ENCODE data around the gene RALGAPA2. TPM values are rescaled to one million over a fixed set of nuclear protein-coding genes. Genes with fewer than 3 reads are reported as not detected.
A peak's percentile ranks its signal among the peaks of the same experiment; 100 is the strongest.

Gene RALGAPA2
- total RNA-seq, 1 donor from 2014 or later: 88.9 TPM

GRCh38 chr20:20527661-20528060 lies 184.8 kb downstream of the RALGAPA2 start:
- Histone ChIP-seq H3K9me3 (no peaks in the 10 kb centered on the region), H3K36me3 (peaks cover 61% of the 10 kb centered on the region), H3K4me3 (no peak overlapping the region), H3K27ac (no peak overlapping the region), H3K27me3 (no peaks in the 10 kb centered on the region), H3K4me1 (no peaks in the 10 kb centered on the region)
- DNase-seq (no peak), ATAC-seq (no peak)
- no peak for TF ChIP-seq CTCF (IDR thresholded peaks at IDR 0.05)
- intact Hi-C loops (cut with DNase I): no loop called here

GRCh38 chr20:20525756-20526155 lies 186.7 kb downstream of the RALGAPA2 start:
- Histone ChIP-seq H3K4me1 (no peaks in the 10 kb centered on the region), H3K27me3 (no peaks in the 10 kb centered on the region), H3K36me3 (peaks cover 65% of the 10 kb centered on the region), H3K27ac (no peak overlapping the region), H3K4me3 (no peak overlapping the region), H3K9me3 (no peaks in the 10 kb centered on the region)
- no peak for ATAC-seq
- intact Hi-C loops (cut with DNase I): no loop called here
- TF ChIP-seq CTCF (IDR thresholded peaks at IDR 0.05): no peak
- DNase-seq: no peak

- intact Hi-C loops (cut with DNase I): no loop called here
- no peak for ATAC-seq
- Histone ChIP-seq H3K27ac (no peak overlapping the region), H3K4me3 (no peak overlapping the region), H3K4me1 (no peaks in the 10 kb centered on the region), H3K9me3 (no peaks in the 10 kb centered on the region), H3K27me3 (no peaks in the 10 kb centered on the region), H3K36me3 (peaks cover 65% of the 10 kb centered on the region)
- no peak for TF ChIP-seq CTCF (IDR thresholded peaks at IDR 0.05)
- DNase-seq: no peak
Observed at GRCh38 chr20:20525214-20525613, 187.2 kb downstream of the RALGAPA2 start.

GRCh38 chr20:20524756-20525155 lies 187.7 kb downstream of the RALGAPA2 start:
- Histone ChIP-seq H3K27me3 (no peaks in the 10 kb centered on the region), H3K9me3 (no peaks in the 10 kb centered on the region), H3K4me3 (no peak overlapping the region), H3K27ac (no peak overlapping the region), H3K36me3 (peaks cover 65% of the 10 kb centered on the region), H3K4me1 (no peaks in the 10 kb centered on the region)
- TF ChIP-seq CTCF (IDR thresholded peaks at IDR 0.05): no peak
- ATAC-seq: no peak
- DNase-seq: no peak
- intact Hi-C loops (cut with DNase I): no loop called here

- DNase-seq (no peak), ATAC-seq (no peak)
- no peak for TF ChIP-seq CTCF (IDR thresholded peaks at IDR 0.05)
- H3K4me1 ChIP-seq: no peaks in the 10 kb centered on the region
- H3K9me3 ChIP-seq: no peaks in the 10 kb centered on the region
- intact Hi-C loops (cut with DNase I): no loop called here
- H3K27ac ChIP-seq: no peak overlapping the region
- peaks cover 54% of the 10 kb centered on the region for H3K36me3 ChIP-seq
- H3K4me3 ChIP-seq: no peak overlapping the region
- no peaks in the 10 kb centered on the region for H3K27me3 ChIP-seq
Observed at GRCh38 chr20:20521736-20522135, 190.7 kb downstream of the RALGAPA2 start.

- Histone ChIP-seq H3K27ac (no peak overlapping the region), H3K4me3 (no peak overlapping the region), H3K27me3 (no peaks in the 10 kb centered on the region), H3K36me3 (peaks cover 56% of the 10 kb centered on the region), H3K4me1 (no peaks in the 10 kb centered on the region), H3K9me3 (no peaks in the 10 kb centered on the region)
- peak; percentile 69 for ATAC-seq
- no peak for DNase-seq
- no peak for TF ChIP-seq CTCF (IDR thresholded peaks at IDR 0.05)
- intact Hi-C loops (cut with DNase I): no loop called here
Observed at GRCh38 chr20:20520776-20521175, 191.7 kb downstream of the RALGAPA2 start.
